Neuronal stem cell (in vitro differentiated cells): ENCODE data around the gene AUTS2.

Experiments
- DNase-seq: peaks from one replicate; pipeline ENCODE4 v3.0.0-alpha.2; 2013; ENCODE audit warnings: low spot score
- H2AFZ ChIP-seq: one replicate; pipeline ENCODE4 v1.6.1; 2013; ENCODE audit warnings: mild to moderate bottlenecking, low read length, inconsistent platforms
- H2AK5ac ChIP-seq: 2 replicates; pipeline ENCODE4 v1.6.1; 2013; ENCODE audit warnings: low read depth, mild to moderate bottlenecking, inconsistent platforms, low read length, moderate library complexity, mixed read lengths
- H2BK120ac ChIP-seq: 2 replicates; pipeline ENCODE4 v1.6.1; 2013; ENCODE audit warnings: low read depth, mild to moderate bottlenecking, inconsistent platforms, low read length, moderate library complexity, mixed read lengths
- H2BK12ac ChIP-seq: one replicate; pipeline ENCODE4 v1.6.1; 2013; ENCODE audit warnings: low read length, inconsistent platforms
- H2BK15ac ChIP-seq: 2 replicates; pipeline ENCODE4 v1.6.1; 2013; ENCODE audit warnings: mild to moderate bottlenecking, low read length, inconsistent platforms, mixed read lengths
- H2BK5ac ChIP-seq: one replicate; pipeline ENCODE4 v1.6.1; 2013; ENCODE audit warnings: inconsistent platforms, mild to moderate bottlenecking, low read length, moderate library complexity
- H3K14ac ChIP-seq: one replicate; pipeline ENCODE4 v1.6.1; 2013; ENCODE audit warnings: low read length, inconsistent platforms
- H3K18ac ChIP-seq: 2 replicates; pipeline ENCODE4 v1.6.1; 2013; ENCODE audit warnings: low read length, inconsistent platforms
- H3K23ac ChIP-seq: 2 replicates; pipeline ENCODE4 v1.6.1; 2013; ENCODE audit warnings: low read depth, mild to moderate bottlenecking, mixed read lengths, low read length, inconsistent platforms; ENCODE audit not compliant: poor library complexity
- H3K27ac ChIP-seq: replicated peaks from 3 replicates; pipeline ENCODE4 v1.5.1; 2013; ENCODE audit warnings: low read length, inconsistent platforms
- H3K27me3 ChIP-seq, 3 experiments: 2 replicates each; pipeline ENCODE4 v1.6.1; 2013; ENCODE audit warnings: low read length in 3 of 3, mild to moderate bottlenecking in 2 of 3, inconsistent platforms in 1 of 3, low read depth in 1 of 3, mixed read lengths in 1 of 3, moderate library complexity in 1 of 3; ENCODE audit not compliant: control insufficient read depth in 3 of 3, insufficient read depth in 3 of 3
- H3K36me3 ChIP-seq, 2 donors: replicated peaks in 1 of 2; 2 replicates each; pipeline ENCODE4 v1.6.1; 2013; ENCODE audit warnings: low read length in 2 of 2; ENCODE audit not compliant: control insufficient read depth in 2 of 2, insufficient read depth in 2 of 2
- H3K4ac ChIP-seq: 2 replicates; pipeline ENCODE4 v1.6.1; 2013; ENCODE audit warnings: inconsistent platforms, mild to moderate bottlenecking, low read length, moderate library complexity
- H3K4me1 ChIP-seq, 2 donors: 1 replicate in 1 of 2; 2 replicates in 1 of 2; pipeline ENCODE4 v1.6.1; 2013; ENCODE audit warnings: low read length in 2 of 2, low read depth in 1 of 2; ENCODE audit not compliant: control insufficient read depth in 2 of 2, insufficient read depth in 1 of 2
- H3K4me2 ChIP-seq: one replicate; pipeline ENCODE4 v1.6.1; 2013; ENCODE audit warnings: mild to moderate bottlenecking, low read length, inconsistent platforms; ENCODE audit not compliant: insufficient read depth, poor library complexity, severe bottlenecking
- H3K4me3 ChIP-seq, 2 donors: 2 replicates each; pipeline ENCODE4 v1.5.1; 2013; ENCODE audit warnings: low read length in 2 of 2, mild to moderate bottlenecking in 2 of 2, inconsistent platforms in 1 of 2, moderate library complexity in 1 of 2
- H3K79me1 ChIP-seq: one replicate; pipeline ENCODE4 v1.6.1; 2013; ENCODE audit warnings: low read depth, mild to moderate bottlenecking, inconsistent platforms, low read length, moderate library complexity
- H3K9ac ChIP-seq: one replicate; pipeline ENCODE4 v1.6.1; 2013; ENCODE audit warnings: mild to moderate bottlenecking, low read depth, low read length, inconsistent platforms; ENCODE audit not compliant: poor library complexity
- H3K9me3 ChIP-seq, 2 donors: replicated peaks in 1 of 2; 2 replicates each; pipeline versions ENCODE3 to v1.6.1; 2013; ENCODE audit warnings: low read length in 2 of 2, mild to moderate bottlenecking in 2 of 2, inconsistent platforms in 1 of 2, low read depth in 1 of 2, mixed read lengths in 1 of 2, moderate library complexity in 1 of 2; ENCODE audit not compliant: control insufficient read depth in 2 of 2, insufficient read depth in 1 of 2
- H4K8ac ChIP-seq: one replicate; pipeline ENCODE4 v1.6.1; 2013; ENCODE audit warnings: low read depth, mild to moderate bottlenecking, inconsistent platforms, low read length, moderate library complexity
- H4K91ac ChIP-seq: one replicate; pipeline ENCODE4 v1.6.1; 2013; ENCODE audit warnings: low read length, low read depth, mild to moderate bottlenecking, inconsistent platforms; ENCODE audit not compliant: poor library complexity
- WGBS, 2 donors: extraction: QIAGEN DNeasy Blood & Tissue Kit; methylation state at CpG; one replicate each; pipeline ENCODE4 v1.1.7; 2013; ENCODE audit warnings: missing lambda C conversion rate in 2 of 2, mixed read lengths in 1 of 2; ENCODE audit not compliant: insufficient read length in 2 of 2, insufficient replicate concordance in 1 of 2; ENCODE audit errors: extremely low coverage in 2 of 2; 5-methylcytosine and 5-hydroxymethylcytosine counted together

The AUTS2 gene

DNA sequence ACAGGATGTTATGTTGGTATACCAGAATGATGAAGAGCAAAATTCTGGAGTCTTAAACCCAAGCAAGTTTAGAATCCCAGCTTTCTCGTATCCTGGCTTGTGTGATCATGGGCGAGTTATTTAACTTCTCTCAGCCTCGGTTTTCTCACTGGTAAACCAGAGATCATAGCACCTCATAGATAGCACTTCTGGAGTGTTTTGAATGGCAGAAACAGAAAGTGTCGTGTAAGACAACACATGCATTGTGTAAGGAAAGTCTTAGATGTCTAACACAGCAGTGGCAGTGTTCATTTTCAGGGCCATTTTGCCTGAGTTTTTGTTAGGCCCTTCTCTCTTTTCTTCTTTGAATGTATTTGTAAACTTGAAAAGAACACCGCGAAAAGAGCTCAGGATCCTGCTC, 465.1 kb downstream of the AUTS2 start:
- Histone ChIP-seq H3K23ac (no peak overlapping the region), H3K4me2 (no peak overlapping the region), H3K18ac (no peak overlapping the region), H4K91ac (no peak overlapping the region), H3K9ac (no peak overlapping the region), H3K9me3 (no peaks in the 10 kb centered on the region), H3K4me1 (peaks cover 3 to 14% of the 10 kb centered on the region in 2 donors), H2AFZ (no peak overlapping the region), H3K4me3 (no peak overlapping the region), H2BK12ac (no peak overlapping the region), H2BK5ac (no peak overlapping the region), H3K14ac (no peak overlapping the region), H3K36me3 (no peaks in the 10 kb centered on the region), H2AK5ac (no peak overlapping the region), H3K79me1 (no peaks in the 10 kb centered on the region), H4K8ac (no peak overlapping the region), H2BK120ac (no peak overlapping the region), H3K4ac (no peak overlapping the region), H3K27ac (no peak overlapping the region), H2BK15ac (no peak overlapping the region), H3K27me3 (no peaks in the 10 kb centered on the region)
- DNase-seq = no peak
- no CpG with 5 or more reads among the region's 6 CpGs for WGBS, 2 donors

DNA sequence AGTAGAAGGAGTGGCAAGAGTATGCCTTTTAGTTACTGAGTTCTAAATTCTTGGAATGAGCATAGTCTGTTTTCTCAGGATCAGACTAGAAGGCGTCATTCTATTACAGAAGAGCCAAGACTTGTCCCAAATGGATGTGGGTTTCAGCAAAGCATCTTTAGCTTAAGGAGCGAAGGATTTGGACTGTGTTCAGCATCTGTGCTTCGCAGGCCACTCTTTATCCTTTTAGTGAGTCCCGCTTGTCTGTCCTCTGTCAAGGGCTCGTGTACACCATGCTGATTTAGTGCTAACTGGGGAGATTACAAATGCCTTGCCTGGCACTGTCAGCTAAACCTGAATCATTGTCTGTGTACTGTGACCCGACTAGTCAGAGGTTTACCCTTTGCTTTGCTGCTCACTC, 465.7 kb downstream of the AUTS2 start:
- Histone ChIP-seq H3K27ac (no peak overlapping the region), H3K18ac (no peak overlapping the region), H3K36me3 (no peaks in the 10 kb centered on the region), H4K91ac (no peak overlapping the region), H3K23ac (no peak overlapping the region), H4K8ac (no peak overlapping the region), H3K27me3 (no peaks in the 10 kb centered on the region), H3K4me3 (no peak overlapping the region), H2AFZ (no peak overlapping the region), H2BK15ac (no peak overlapping the region), H3K9ac (no peak overlapping the region), H3K4me1 (peaks cover 3 to 14% of the 10 kb centered on the region in 2 donors), H3K4me2 (no peak overlapping the region), H2BK120ac (no peak overlapping the region), H3K79me1 (no peaks in the 10 kb centered on the region), H3K4ac (no peak overlapping the region), H3K14ac (no peak overlapping the region), H2BK12ac (no peak overlapping the region), H3K9me3 (no peaks in the 10 kb centered on the region), H2AK5ac (no peak overlapping the region), H2BK5ac (no peak overlapping the region)
- WGBS, 2 donors = no CpG with 5 or more reads among the region's 6 CpGs
- DNase-seq = no peak

DNA sequence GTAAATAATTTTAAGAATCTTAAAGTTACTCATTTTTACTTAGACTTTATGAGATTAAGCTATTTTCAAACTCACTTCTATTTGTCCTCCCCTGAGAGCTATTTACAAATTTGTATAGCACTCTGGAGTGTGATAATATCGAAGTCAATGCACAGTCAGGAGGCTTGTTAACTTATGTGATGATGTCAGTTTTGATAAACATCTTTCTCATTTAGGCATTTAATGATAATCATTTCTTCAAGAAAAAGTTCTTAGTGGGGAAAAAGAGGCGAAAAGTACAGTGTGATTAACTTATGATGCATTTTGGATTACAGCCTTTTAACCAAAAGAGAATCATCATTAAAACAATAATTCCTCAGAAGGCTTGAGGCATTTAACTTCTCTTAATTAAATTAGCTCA, 468.6 kb downstream of the AUTS2 start:
- H3K4me2 ChIP-seq = no peak overlapping the region
- no peak overlapping the region for H2BK120ac ChIP-seq
- H3K18ac ChIP-seq = no peak overlapping the region
- H3K27ac ChIP-seq = no peak overlapping the region
- H4K91ac ChIP-seq = no peak overlapping the region
- H3K14ac ChIP-seq = no peak overlapping the region
- no peak overlapping the region for H4K8ac ChIP-seq
- H2BK12ac ChIP-seq = no peak overlapping the region
- no peak overlapping the region for H2AK5ac ChIP-seq
- H3K23ac ChIP-seq = no peak overlapping the region
- no peaks in the 10 kb centered on the region for H3K36me3 ChIP-seq
- WGBS, 2 donors = no CpG with 5 or more reads among the region's 2 CpGs
- H3K27me3 ChIP-seq = no peaks in the 10 kb centered on the region
- no peak overlapping the region for H3K4me3 ChIP-seq
- no peak for DNase-seq
- no peak overlapping the region for H2AFZ ChIP-seq
- H3K9me3 ChIP-seq = no peaks in the 10 kb centered on the region
- no peak overlapping the region for H3K4ac ChIP-seq
- no peaks in the 10 kb centered on the region for H3K79me1 ChIP-seq
- no peak overlapping the region for H2BK5ac ChIP-seq
- H3K9ac ChIP-seq = no peak overlapping the region
- no peak overlapping the region for H2BK15ac ChIP-seq
- H3K4me1 ChIP-seq = peaks cover 3 to 19% of the 10 kb centered on the region in 2 donors

DNA sequence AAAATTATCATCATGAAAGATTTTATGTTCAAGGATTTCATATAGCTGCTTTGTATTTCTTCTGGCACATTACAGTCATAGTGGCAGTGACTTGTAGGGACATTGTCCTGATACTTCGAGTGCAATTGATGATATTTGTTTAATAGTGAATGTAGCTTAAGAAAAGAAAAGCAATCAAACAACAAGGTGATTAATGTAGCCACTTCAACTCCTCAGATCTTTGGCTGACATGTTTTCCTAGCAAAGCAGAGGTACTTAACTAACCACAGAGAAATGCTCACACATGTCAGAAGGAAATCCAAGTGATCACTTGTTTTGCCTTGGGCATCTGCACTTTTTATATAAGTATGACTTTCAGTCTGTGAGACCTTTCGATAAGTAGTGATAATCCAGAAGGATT, 470.3 kb downstream of the AUTS2 start:
- Histone ChIP-seq H4K8ac (no peak overlapping the region), H3K18ac (no peak overlapping the region), H3K9ac (no peak overlapping the region), H3K9me3 (no peaks in the 10 kb centered on the region), H3K14ac (no peak overlapping the region), H3K4ac (no peak overlapping the region), H2AK5ac (no peak overlapping the region), H3K4me1 (peaks cover 3 to 19% of the 10 kb centered on the region in 2 donors), H2BK5ac (no peak overlapping the region), H3K4me2 (no peak overlapping the region), H4K91ac (no peak overlapping the region), H2AFZ (no peak overlapping the region), H2BK12ac (no peak overlapping the region), H3K36me3 (no peaks in the 10 kb centered on the region), H2BK15ac (no peak overlapping the region), H2BK120ac (no peak overlapping the region), H3K79me1 (no peaks in the 10 kb centered on the region), H3K27ac (no peak overlapping the region), H3K4me3 (no peak overlapping the region), H3K27me3 (no peaks in the 10 kb centered on the region), H3K23ac (no peak overlapping the region)
- WGBS, 2 donors = no CpG with 5 or more reads among the region's 2 CpGs
- no peak for DNase-seq
